Prostate gland (tissue), 2 donors: Measurements from ENCODE around the gene IL17F. TPM values are rescaled to one million over a fixed set of nuclear protein-coding genes. Genes with fewer than 3 reads are reported as not detected.

ENCODE experiments used
- total RNA-seq, 2 donors: library from RNA; depleted of rRNA; stranded (reverse); fragments of >200 nt; gene quantifications; one replicate each; pipeline ENCODE4 v1.1.0, GENCODE V29; 2016

Gene IL17F
- total RNA-seq, 2 donors from 2014 or later = not detected

Other genes starting within 250 kb of the IL17F start
- 1 to 10 TPM in 1 of 2 donors, under 1 TPM in 1; 0.46 to 1.1 TPM for gene PKHD1, start 156.9 kb downstream of the IL17F start, total RNA-seq
- gene IL17A, start 58.1 kb downstream of the IL17F start, total RNA-seq = not detected
- 10 to 100 TPM; 33.6 to 51.1 TPM for gene MCM3, start 40.2 kb upstream of the IL17F start, total RNA-seq
- 10 to 100 TPM in 1 of 2 donors, 1 to 10 TPM in 1; 9.9 to 15.8 TPM for gene PAQR8, start 117.7 kb upstream of the IL17F start, total RNA-seq
- 10 to 100 TPM; 19.4 to 23.5 TPM for gene EFHC1, start 175.8 kb upstream of the IL17F start, total RNA-seq